GM18951 (cell line): ENCODE data around the gene IL1RAPL1.

ENCODE experiments used
- POLR2A ChIP-seq: IDR thresholded peaks from 4 replicates; pipeline ENCODE4 v1.6.1; 2011; ENCODE audit warnings: mild to moderate bottlenecking; ENCODE audit not compliant: insufficient read length, insufficient read depth; ENCODE audit errors: extremely low read depth
- in situ Hi-C: fragments of 300-500 bp; cut with MboI; formaldehyde crosslinking; loops from one replicate; pipeline ENCODE4 v1.12.0; 2022; ENCODE audit warnings: low sequenced_read_pairs, mixed read lengths, inconsistent platforms; ENCODE audit not compliant: unreplicated experiment

IL1RAPL1 gene

DNA sequence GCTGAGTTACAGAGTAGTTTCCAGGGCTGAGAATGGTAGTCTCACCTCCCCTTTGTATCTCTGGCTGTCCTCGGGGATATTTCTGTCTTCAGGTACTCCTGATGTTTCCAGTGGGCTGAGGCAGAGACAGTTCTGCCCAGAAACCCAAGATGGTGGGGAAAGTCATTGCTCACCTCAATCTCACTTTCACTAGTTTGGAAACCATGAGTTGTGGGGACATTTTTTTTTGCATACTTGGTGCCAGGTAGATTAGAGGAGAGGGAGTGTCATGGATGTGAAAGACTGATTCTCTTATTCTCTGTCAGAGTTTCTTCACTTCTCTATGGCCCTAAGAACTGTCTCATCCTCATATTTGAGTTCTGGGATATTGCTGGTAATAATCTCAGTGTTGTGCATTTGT is 919.5 kb downstream of the IL1RAPL1 start:
- TF ChIP-seq POLR2A, result no peak
- in situ Hi-C loops, result no loop called here

DNA sequence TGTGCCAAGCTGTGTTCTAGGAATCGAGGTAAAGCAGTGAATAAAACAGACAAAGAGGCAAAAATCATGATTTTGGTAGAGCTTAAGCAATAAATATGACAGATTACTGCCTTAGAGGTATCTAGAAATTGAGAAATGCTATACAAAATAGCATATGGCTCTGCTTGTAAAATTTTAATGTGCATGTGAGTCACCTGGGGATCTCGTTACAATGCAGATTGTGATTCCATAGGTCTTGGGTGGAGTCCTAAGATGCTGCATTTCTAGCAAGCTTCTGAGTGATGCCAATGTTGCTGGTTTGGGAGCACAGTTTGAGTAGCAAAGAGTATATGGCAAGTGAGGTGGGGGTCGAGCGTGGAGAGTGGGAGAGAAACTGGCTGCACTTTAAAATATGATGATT is 930.9 kb downstream of the IL1RAPL1 start:
- in situ Hi-C loops, result no loop called here
- TF ChIP-seq POLR2A, result no peak

DNA sequence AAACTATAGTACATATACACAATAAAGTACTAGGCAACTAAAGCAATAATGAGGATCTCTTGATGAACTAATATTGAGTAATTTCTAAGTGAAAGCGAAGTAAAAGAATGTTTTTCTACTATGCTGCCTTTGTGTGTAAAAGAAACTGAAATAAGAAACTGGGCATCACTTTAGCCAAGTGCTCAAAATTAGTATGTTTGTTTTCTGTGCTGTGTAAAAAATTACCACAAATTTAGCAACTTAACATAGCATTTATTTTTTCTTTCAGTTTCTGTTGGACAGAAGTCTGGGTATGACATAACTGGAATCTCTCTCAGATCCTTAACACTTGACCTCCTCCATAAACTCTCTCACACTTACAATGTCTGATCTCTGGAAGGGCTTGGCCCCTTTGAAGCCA is 941.0 kb downstream of the IL1RAPL1 start:
- TF ChIP-seq POLR2A, result no peak
- in situ Hi-C loops, result no loop called here

GRCh38 chrX:29530501-29530900 is 943.3 kb downstream of the IL1RAPL1 start:
- in situ Hi-C loops, result no loop called here
- no peak for TF ChIP-seq POLR2A

DNA sequence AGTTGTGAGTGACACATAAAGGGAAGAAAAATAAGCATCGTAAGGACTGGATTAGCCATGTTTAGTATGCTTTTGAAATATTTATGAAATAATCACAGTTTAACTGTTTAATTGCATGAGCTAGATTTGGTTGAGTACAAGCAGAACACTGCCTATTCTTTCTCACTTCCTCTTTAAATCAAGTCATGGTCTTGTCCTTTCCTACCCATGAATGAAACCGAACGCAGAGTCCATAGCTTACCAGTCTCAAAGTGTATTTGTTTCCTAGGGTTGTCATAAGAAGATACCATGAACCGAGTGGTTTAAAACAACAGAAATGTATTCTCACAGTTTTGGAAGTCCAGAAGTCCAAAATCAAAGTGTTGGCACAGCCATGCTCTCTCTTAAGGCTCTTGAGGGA is 944.1 kb downstream of the IL1RAPL1 start:
- in situ Hi-C loops, result no loop called here
- no peak for TF ChIP-seq POLR2A

DNA sequence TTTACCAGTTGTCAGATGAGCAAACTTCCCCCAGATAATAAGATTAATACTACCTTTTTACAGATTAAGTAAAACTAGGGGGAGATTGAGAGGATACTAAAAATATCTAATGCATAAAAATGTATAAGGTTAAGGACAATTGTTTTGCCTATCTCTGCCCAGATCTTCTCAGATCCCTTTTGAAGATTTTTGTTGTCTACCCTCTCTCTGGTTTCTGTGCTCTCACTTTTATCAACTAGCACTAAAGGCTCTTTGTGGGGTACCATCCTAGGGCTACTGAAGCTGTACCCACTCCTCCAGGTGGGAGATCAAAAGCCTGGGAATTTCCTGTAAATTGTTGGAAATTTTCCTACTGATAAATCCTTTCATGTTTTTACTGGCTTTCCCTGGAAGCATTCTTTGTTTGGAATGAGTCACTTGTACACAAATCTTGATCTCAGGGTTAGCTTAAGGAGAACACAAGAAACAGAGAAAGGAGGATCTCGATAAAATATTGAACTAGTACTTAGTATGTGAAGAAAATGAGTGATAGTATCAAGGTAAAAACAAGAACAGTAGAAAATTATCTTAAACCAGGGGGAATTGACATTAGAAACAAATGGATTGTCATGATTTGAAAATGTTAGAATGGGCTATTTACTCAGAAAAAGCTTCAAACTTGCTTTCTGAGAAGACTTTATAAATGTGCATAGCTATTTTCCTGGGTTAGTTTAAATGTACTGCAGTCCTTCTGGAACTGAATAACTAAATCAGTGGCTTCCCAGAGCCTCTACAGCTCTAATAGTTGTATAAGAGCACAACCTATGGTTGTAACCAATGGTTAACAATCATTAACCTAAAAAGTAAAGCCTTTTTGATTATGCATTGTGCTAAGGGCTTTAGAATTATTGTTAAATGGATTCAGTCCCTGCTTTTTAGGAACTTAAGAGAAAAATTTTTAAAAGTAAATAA is 948.2 kb downstream of the IL1RAPL1 start:
- in situ Hi-C loops, result no loop called here
- TF ChIP-seq POLR2A, result no peak

GRCh38 chrX:29541038-29541437 is 953.8 kb downstream of the IL1RAPL1 start:
- in situ Hi-C loops, result no loop called here
- no peak for TF ChIP-seq POLR2A

GRCh38 chrX:29542152-29542551 is 954.9 kb downstream of the IL1RAPL1 start:
- in situ Hi-C loops, result no loop called here
- no peak for TF ChIP-seq POLR2A

GRCh38 chrX:29545878-29546277 is 958.6 kb downstream of the IL1RAPL1 start:
- in situ Hi-C loops, result no loop called here
- no peak for TF ChIP-seq POLR2A

DNA sequence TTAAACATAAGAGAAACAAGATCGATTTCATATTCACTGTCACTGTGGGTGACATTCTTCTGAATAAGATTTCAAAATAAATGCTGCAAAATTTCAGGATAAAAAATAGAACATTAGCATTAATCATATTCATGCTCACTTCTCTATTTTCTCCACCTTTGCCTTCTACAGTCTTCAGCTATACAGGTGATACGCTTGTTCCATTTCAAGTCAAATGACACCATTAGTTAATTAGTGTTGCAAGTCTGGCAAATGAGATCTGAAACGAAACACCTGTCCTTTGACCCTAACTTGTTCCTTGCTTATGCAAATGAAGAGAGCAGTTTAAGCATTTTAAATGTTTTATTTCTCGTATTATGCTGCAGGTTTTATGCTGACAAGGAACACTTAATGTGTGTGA is 960.6 kb downstream of the IL1RAPL1 start:
- TF ChIP-seq POLR2A, result no peak
- in situ Hi-C loops, result no loop called here

GRCh38 chrX:29553542-29553941 is 966.3 kb downstream of the IL1RAPL1 start:
- TF ChIP-seq POLR2A, result no peak
- in situ Hi-C loops, result no loop called here

- in situ Hi-C loops, result no loop called here
- TF ChIP-seq POLR2A, result peak; percentile 9
Measured at GRCh38 chrX:29555465-29556091, 968.3 kb downstream of the IL1RAPL1 start.

GRCh38 chrX:29560065-29560464 is 972.8 kb downstream of the IL1RAPL1 start:
- in situ Hi-C loops, result no loop called here
- no peak for TF ChIP-seq POLR2A

- in situ Hi-C loops, result no loop called here
- no peak for TF ChIP-seq POLR2A
Measured at GRCh38 chrX:29561417-29561816, 974.2 kb downstream of the IL1RAPL1 start.
